HUES6 (cell line): ENCODE data around the gene NR5A1.

Experiments
- H3K27ac ChIP-seq: 2 replicates; pipeline ENCODE4 v1.7.0; 2013; ENCODE audit warnings: low read depth, mild to moderate bottlenecking, low read length, inconsistent platforms
- H3K27me3 ChIP-seq: 2 replicates; pipeline ENCODE4 v1.6.1; 2013; ENCODE audit warnings: low read length; ENCODE audit not compliant: control insufficient read depth, insufficient read depth
- H3K36me3 ChIP-seq: 2 replicates; pipeline ENCODE4 v1.6.1; 2013; ENCODE audit warnings: low read length; ENCODE audit not compliant: control insufficient read depth, insufficient read depth
- H3K4me1 ChIP-seq: 2 replicates; pipeline ENCODE4 v1.6.1; 2013; ENCODE audit warnings: low read length; ENCODE audit not compliant: control insufficient read depth, insufficient read depth
- H3K4me3 ChIP-seq: 2 replicates; pipeline ENCODE4 v1.5.1; 2013; ENCODE audit warnings: low read depth, low read length
- H3K9ac ChIP-seq: one replicate; pipeline ENCODE4 v1.6.1; 2013; ENCODE audit warnings: mild to moderate bottlenecking, low read length
- H3K9me3 ChIP-seq: 2 replicates; pipeline ENCODE4 v1.6.1; 2013; ENCODE audit warnings: low read depth, low read length; ENCODE audit not compliant: control insufficient read depth, insufficient read depth

The NR5A1 gene

GRCh38 chr9:124506931-124507879 is at the start of gene NR5A1:
Gene NR5A1 (minus strand): TSS chr9:124507399. CDS start chr9:124503395, 4,004 bp downstream.
- Histone ChIP-seq H3K4me1 (peaks cover 14% of the 10 kb centered on the region), H3K4me3 (no peak within 1 kb of the TSS), H3K36me3 (no peaks in the 10 kb centered on the region), H3K27ac (no peak within 1 kb of the TSS), H3K9me3 (no peaks in the 10 kb centered on the region), H3K27me3 (peaks cover 48% of the 10 kb centered on the region), H3K9ac (no peak within 1 kb of the TSS)

- no peaks in the 10 kb centered on the region for H3K9me3 ChIP-seq
- no peaks in the 10 kb centered on the region for H3K27me3 ChIP-seq
- H3K27ac ChIP-seq, result no peak overlapping the region
- peaks cover 5% of the 10 kb centered on the region; the same call in 1 of the 2 replicates for H3K4me1 ChIP-seq
- H3K9ac ChIP-seq, result no peak overlapping the region
- no peak overlapping the region for H3K4me3 ChIP-seq
- peaks cover 8% of the 10 kb centered on the region; the same call in 1 of the 2 replicates for H3K36me3 ChIP-seq
Measured at GRCh38 chr9:124555043-124555442, 47.8 kb upstream of the NR5A1 start.

GRCh38 chr9:124553738-124554137 is 46.5 kb upstream of the NR5A1 start:
- Histone ChIP-seq H3K9ac (no peak overlapping the region), H3K36me3 (peaks cover 8% of the 10 kb centered on the region; the same call in 1 of the 2 replicates), H3K9me3 (no peaks in the 10 kb centered on the region), H3K4me3 (no peak overlapping the region), H3K27ac (no peak overlapping the region), H3K27me3 (no peaks in the 10 kb centered on the region), H3K4me1 (peaks cover 5% of the 10 kb centered on the region; the same call in 1 of the 2 replicates)

GRCh38 chr9:124552273-124552605 is 45.0 kb upstream of the NR5A1 start:
- no peak overlapping the region for H3K4me3 ChIP-seq
- no peak overlapping the region for H3K27ac ChIP-seq

GRCh38 chr9:124551472-124552272 is 44.5 kb upstream of the NR5A1 start:
- no peak overlapping the region for H3K9ac ChIP-seq

More at GRCh38 chr9:124552273-124552605, 45.0 kb upstream of the NR5A1 start:
- no peaks in the 10 kb centered on the region for H3K27me3 ChIP-seq
- H3K36me3 ChIP-seq, result peaks cover 8% of the 10 kb centered on the region; the same call in 1 of the 2 replicates
- H3K9me3 ChIP-seq, result no peaks in the 10 kb centered on the region
- H3K9ac ChIP-seq, result no peak overlapping the region
- peaks cover 5% of the 10 kb centered on the region; the same call in 1 of the 2 replicates for H3K4me1 ChIP-seq

GRCh38 chr9:124550072-124550471 is 42.9 kb upstream of the NR5A1 start:
- H3K9me3 ChIP-seq, result no peaks in the 10 kb centered on the region
- H3K9ac ChIP-seq, result no peak overlapping the region
- H3K36me3 ChIP-seq, result peaks cover 8% of the 10 kb centered on the region; the same call in 1 of the 2 replicates
- no peak overlapping the region for H3K4me3 ChIP-seq
- no peaks in the 10 kb centered on the region for H3K27me3 ChIP-seq
- H3K27ac ChIP-seq, result no peak overlapping the region
- H3K4me1 ChIP-seq, result peaks cover 10% of the 10 kb centered on the region

More at GRCh38 chr9:124551472-124552272, 44.5 kb upstream of the NR5A1 start:
- Histone ChIP-seq H3K27ac (no peak overlapping the region), H3K36me3 (peaks cover 8% of the 10 kb centered on the region; the same call in 1 of the 2 replicates), H3K9me3 (no peaks in the 10 kb centered on the region), H3K27me3 (no peaks in the 10 kb centered on the region), H3K4me1 (peaks cover 5% of the 10 kb centered on the region; the same call in 1 of the 2 replicates), H3K4me3 (no peak overlapping the region)

GRCh38 chr9:124549016-124549415 is 41.8 kb upstream of the NR5A1 start:
- H3K4me1 ChIP-seq, result peaks cover 14% of the 10 kb centered on the region
- no peak overlapping the region for H3K9ac ChIP-seq
- H3K27ac ChIP-seq, result no peak overlapping the region
- H3K27me3 ChIP-seq, result no peaks in the 10 kb centered on the region
- 0 out of 2 replicates have a peak, but pooled peaks cover 3% of the 10 kb centered on the region for H3K36me3 ChIP-seq
- no peak overlapping the region for H3K4me3 ChIP-seq
- no peaks in the 10 kb centered on the region for H3K9me3 ChIP-seq

GRCh38 chr9:124544535-124544934 is 37.3 kb upstream of the NR5A1 start:
- H3K36me3 ChIP-seq, result peaks cover 16% of the 10 kb centered on the region
- no peak overlapping the region for H3K9ac ChIP-seq
- no peaks in the 10 kb centered on the region for H3K27me3 ChIP-seq
- no peaks in the 10 kb centered on the region for H3K9me3 ChIP-seq
- H3K27ac ChIP-seq, result no peak overlapping the region
- no peak overlapping the region for H3K4me3 ChIP-seq
- peaks cover 10% of the 10 kb centered on the region for H3K4me1 ChIP-seq

- Histone ChIP-seq H3K9ac (no peak overlapping the region), H3K36me3 (peaks cover 33% of the 10 kb centered on the region), H3K27me3 (no peaks in the 10 kb centered on the region), H3K27ac (no peak overlapping the region), H3K9me3 (no peaks in the 10 kb centered on the region), H3K4me3 (no peak overlapping the region), H3K4me1 (peaks cover 10% of the 10 kb centered on the region)
Measured at GRCh38 chr9:124541824-124542223, 34.6 kb upstream of the NR5A1 start.

- Histone ChIP-seq H3K9me3 (no peaks in the 10 kb centered on the region), H3K9ac (no peak overlapping the region), H3K4me3 (no peak overlapping the region), H3K36me3 (peaks cover 45% of the 10 kb centered on the region), H3K27ac (no peak overlapping the region), H3K27me3 (no peaks in the 10 kb centered on the region), H3K4me1 (no peaks in the 10 kb centered on the region)
Measured at GRCh38 chr9:124537926-124538325, 30.7 kb upstream of the NR5A1 start.
